Measurements from ENCODE around the gene SOX10. TPM values are rescaled to one million over a fixed set of nuclear protein-coding genes. Genes with fewer than 3 reads are reported as not detected.
A peak's percentile ranks its signal among the peaks of the same experiment; 100 is the strongest.

Gene SOX10
- total RNA-seq, 1 donor from 2014 or later: 0.34 TPM

DNA sequence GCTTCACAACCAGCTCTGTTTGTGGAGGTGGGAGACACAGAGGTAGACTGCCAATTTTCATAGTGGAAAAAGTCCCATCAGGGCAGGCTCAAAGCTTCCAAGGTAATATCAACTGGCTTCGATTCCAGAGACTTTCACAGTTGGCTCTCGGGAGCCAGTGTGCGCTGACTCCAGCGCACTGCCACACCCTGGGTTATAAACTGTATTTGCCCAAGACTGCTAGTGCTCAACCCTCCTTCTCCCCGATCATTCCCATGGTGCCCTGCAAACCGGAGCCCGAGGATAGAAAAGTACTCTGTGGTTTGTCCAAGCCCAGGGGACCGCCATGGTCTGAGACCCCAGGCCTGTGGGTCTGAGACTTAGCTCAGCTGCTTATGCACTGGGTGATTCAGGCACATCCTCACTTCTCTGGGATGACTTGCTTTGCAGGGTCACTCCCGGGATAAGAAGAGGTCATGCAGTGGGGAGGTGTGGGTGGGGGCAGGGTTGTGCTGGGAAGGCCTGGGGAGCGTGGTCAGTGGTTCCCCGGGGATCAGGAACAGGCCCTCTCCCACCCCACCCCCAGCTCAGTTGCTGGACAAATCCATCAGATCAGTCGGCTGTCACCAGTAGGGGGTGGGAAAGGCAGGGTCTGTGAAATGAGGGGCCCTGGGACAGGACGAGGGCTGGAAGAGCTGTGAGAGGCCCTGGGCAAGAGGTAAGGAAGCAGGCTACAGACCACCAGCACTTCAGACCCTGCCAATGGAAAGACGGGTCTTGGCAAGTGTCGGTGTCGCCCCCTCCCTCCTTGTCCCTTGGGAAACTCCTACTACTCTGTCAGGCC lies 46.2 kb upstream of the SOX10 start:
- Histone ChIP-seq H3K4me3 (ENCODE audit: insufficient read depth, low read depth, low read length) (no peak overlapping the region), H3K27me3 (ENCODE audit: insufficient read depth, low read length) (no peaks in the 10 kb centered on the region), H3K36me3 (ENCODE audit: insufficient read depth, low read length) (no peaks in the 10 kb centered on the region), H4K20me1 (ENCODE audit: insufficient read depth, low read length) (no peaks in the 10 kb centered on the region), H3K27ac (ENCODE audit: low read depth, low read length) (peak overlapping the region; percentile 7), H2AFZ (ENCODE audit: low read depth, low read length) (no peak overlapping the region), H3K9me3 (ENCODE audit: insufficient read depth, low read depth, low read length) (no peaks in the 10 kb centered on the region), H3K79me2 (ENCODE audit: insufficient read depth, low read length) (no peaks in the 10 kb centered on the region), H3K9ac (ENCODE audit: low read length) (no peak overlapping the region), H3K4me2 (ENCODE audit: low read length) (no peak overlapping the region), H3K4me1 (ENCODE audit: insufficient read depth, low read length) (peaks cover 42% of the 10 kb centered on the region)
- DNase-seq (ENCODE audit: low read depth) (no peak), FAIRE-seq (no peak)
- TF ChIP-seq, protein P1, sequence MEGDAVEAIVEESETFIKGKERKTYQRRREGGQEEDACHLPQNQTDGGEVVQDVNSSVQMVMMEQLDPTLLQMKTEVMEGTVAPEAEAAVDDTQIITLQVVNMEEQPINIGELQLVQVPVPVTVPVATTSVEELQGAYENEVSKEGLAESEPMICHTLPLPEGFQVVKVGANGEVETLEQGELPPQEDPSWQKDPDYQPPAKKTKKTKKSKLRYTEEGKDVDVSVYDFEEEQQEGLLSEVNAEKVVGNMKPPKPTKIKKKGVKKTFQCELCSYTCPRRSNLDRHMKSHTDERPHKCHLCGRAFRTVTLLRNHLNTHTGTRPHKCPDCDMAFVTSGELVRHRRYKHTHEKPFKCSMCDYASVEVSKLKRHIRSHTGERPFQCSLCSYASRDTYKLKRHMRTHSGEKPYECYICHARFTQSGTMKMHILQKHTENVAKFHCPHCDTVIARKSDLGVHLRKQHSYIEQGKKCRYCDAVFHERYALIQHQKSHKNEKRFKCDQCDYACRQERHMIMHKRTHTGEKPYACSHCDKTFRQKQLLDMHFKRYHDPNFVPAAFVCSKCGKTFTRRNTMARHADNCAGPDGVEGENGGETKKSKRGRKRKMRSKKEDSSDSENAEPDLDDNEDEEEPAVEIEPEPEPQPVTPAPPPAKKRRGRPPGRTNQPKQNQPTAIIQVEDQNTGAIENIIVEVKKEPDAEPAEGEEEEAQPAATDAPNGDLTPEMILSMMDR (IDR thresholded peaks at IDR 0.05; ENCODE audit: insufficient read depth, low read depth, low read length): no peak
- TF ChIP-seq EZH2 (IDR thresholded peaks at IDR 0.05; ENCODE audit: insufficient read depth, low read length): no peak
- H3K36me3 Mint-ChIP-seq (ENCODE audit: low read depth, unreplicated experiment): no peaks in the 10 kb centered on the region
- peaks cover 2% of the 10 kb centered on the region for H3K9me3 Mint-ChIP-seq (ENCODE audit: unreplicated experiment)
- peaks cover 31% of the 10 kb centered on the region for H3K4me1 Mint-ChIP-seq (ENCODE audit: low read depth, unreplicated experiment)
- H3K27ac Mint-ChIP-seq (ENCODE audit: unreplicated experiment): no peak overlapping the region
- no peak overlapping the region for H3K4me3 Mint-ChIP-seq (ENCODE audit: unreplicated experiment)
- H3K27me3 Mint-ChIP-seq (ENCODE audit: low read depth, unreplicated experiment): peaks cover 15% of the 10 kb centered on the region

DNA sequence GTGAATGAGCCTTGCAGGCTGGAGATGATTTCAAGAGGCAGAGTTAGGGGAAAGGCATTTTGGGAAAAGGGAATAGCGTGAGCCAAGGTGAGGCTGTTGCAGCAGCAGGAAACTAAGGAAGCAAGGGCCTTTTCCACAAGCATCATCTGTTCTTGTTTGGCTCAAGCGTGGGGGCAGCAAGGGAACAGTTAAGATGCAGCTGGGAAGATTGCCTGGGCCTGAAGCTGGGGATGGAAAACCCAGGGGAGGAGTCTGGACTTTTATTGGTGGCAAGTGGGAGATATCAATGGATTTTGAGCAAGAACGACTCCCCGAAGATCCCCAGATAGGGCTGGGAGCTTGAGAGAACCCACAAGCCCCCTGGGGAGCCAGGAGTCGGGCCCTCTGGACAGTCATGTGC lies 45.5 kb upstream of the SOX10 start:
- no peaks in the 10 kb centered on the region for H3K9me3 ChIP-seq (ENCODE audit: insufficient read depth, low read depth, low read length)
- H3K27ac ChIP-seq (ENCODE audit: low read depth, low read length): no peak overlapping the region
- no peak overlapping the region for H3K4me3 ChIP-seq (ENCODE audit: insufficient read depth, low read depth, low read length)
- DNase-seq (ENCODE audit: low read depth) (no peak), FAIRE-seq (no peak)
- no peaks in the 10 kb centered on the region for H4K20me1 ChIP-seq (ENCODE audit: insufficient read depth, low read length)
- H3K9ac ChIP-seq (ENCODE audit: low read length): no peak overlapping the region
- no peak overlapping the region for H3K4me2 ChIP-seq (ENCODE audit: low read length)
- Mint-ChIP-seq H3K27ac (ENCODE audit: unreplicated experiment) (no peak overlapping the region), H3K9me3 (ENCODE audit: unreplicated experiment) (peaks cover 2% of the 10 kb centered on the region), H3K36me3 (ENCODE audit: low read depth, unreplicated experiment) (no peaks in the 10 kb centered on the region), H3K27me3 (ENCODE audit: low read depth, unreplicated experiment) (peaks cover 21% of the 10 kb centered on the region), H3K4me3 (ENCODE audit: unreplicated experiment) (no peak overlapping the region), H3K4me1 (ENCODE audit: low read depth, unreplicated experiment) (peaks cover 26% of the 10 kb centered on the region)
- H3K4me1 ChIP-seq (ENCODE audit: insufficient read depth, low read length): peaks cover 39% of the 10 kb centered on the region
- H3K36me3 ChIP-seq (ENCODE audit: insufficient read depth, low read length): no peaks in the 10 kb centered on the region
- H3K79me2 ChIP-seq (ENCODE audit: insufficient read depth, low read length): no peaks in the 10 kb centered on the region
- peaks cover 3% of the 10 kb centered on the region for H3K27me3 ChIP-seq (ENCODE audit: insufficient read depth, low read length)
- H2AFZ ChIP-seq (ENCODE audit: low read depth, low read length): no peak overlapping the region
- TF ChIP-seq EZH2 (IDR thresholded peaks at IDR 0.05; ENCODE audit: insufficient read depth, low read length): no peak
- TF ChIP-seq, protein P1 (IDR thresholded peaks at IDR 0.05; ENCODE audit: insufficient read depth, low read depth, low read length): no peak

DNA sequence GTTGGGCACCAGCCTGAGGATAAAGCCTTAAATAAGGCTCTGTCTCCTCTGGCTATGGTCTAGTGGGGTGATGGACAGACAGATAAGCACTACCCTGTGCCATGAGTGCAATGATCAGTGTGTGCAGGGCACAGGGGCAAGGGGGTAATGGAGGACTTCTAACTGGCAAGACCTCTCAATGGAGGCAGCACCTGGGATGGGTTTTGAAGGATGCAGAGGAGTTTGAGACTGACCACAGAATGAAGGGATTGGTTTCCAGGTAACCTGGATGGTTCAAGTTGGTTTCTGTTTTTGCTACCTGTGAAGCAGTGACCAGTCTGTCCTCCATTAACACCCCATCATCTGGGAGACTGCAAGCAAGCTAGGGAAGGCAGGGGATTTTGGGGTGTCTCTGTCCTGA lies 45.0 kb upstream of the SOX10 start:
- no peaks in the 10 kb centered on the region for H3K36me3 Mint-ChIP-seq (ENCODE audit: low read depth, unreplicated experiment)
- Histone ChIP-seq H3K36me3 (ENCODE audit: insufficient read depth, low read length) (no peaks in the 10 kb centered on the region), H4K20me1 (ENCODE audit: insufficient read depth, low read length) (no peaks in the 10 kb centered on the region), H2AFZ (ENCODE audit: low read depth, low read length) (no peak overlapping the region), H3K27me3 (ENCODE audit: insufficient read depth, low read length) (peaks cover 3% of the 10 kb centered on the region), H3K4me2 (ENCODE audit: low read length) (no peak overlapping the region), H3K79me2 (ENCODE audit: insufficient read depth, low read length) (no peaks in the 10 kb centered on the region), H3K9ac (ENCODE audit: low read length) (no peak overlapping the region), H3K27ac (ENCODE audit: low read depth, low read length) (no peak overlapping the region), H3K4me3 (ENCODE audit: insufficient read depth, low read depth, low read length) (no peak overlapping the region), H3K4me1 (ENCODE audit: insufficient read depth, low read length) (peaks cover 34% of the 10 kb centered on the region), H3K9me3 (ENCODE audit: insufficient read depth, low read depth, low read length) (no peaks in the 10 kb centered on the region)
- peaks cover 22% of the 10 kb centered on the region for H3K27me3 Mint-ChIP-seq (ENCODE audit: low read depth, unreplicated experiment)
- TF ChIP-seq, protein P1 (IDR thresholded peaks at IDR 0.05; ENCODE audit: insufficient read depth, low read depth, low read length): no peak
- TF ChIP-seq EZH2 (IDR thresholded peaks at IDR 0.05; ENCODE audit: insufficient read depth, low read length): no peak
- no peak overlapping the region for H3K27ac Mint-ChIP-seq (ENCODE audit: unreplicated experiment)
- no peak for FAIRE-seq
- DNase-seq (ENCODE audit: low read depth): no peak
- peaks cover 25% of the 10 kb centered on the region for H3K4me1 Mint-ChIP-seq (ENCODE audit: low read depth, unreplicated experiment)
- peaks cover 3% of the 10 kb centered on the region for H3K9me3 Mint-ChIP-seq (ENCODE audit: unreplicated experiment)
- no peak overlapping the region for H3K4me3 Mint-ChIP-seq (ENCODE audit: unreplicated experiment)

Measured in astrocyte (in vitro differentiated cells and primary cell).